ENCODE measurements around the gene PIP5K1B.

DNA sequence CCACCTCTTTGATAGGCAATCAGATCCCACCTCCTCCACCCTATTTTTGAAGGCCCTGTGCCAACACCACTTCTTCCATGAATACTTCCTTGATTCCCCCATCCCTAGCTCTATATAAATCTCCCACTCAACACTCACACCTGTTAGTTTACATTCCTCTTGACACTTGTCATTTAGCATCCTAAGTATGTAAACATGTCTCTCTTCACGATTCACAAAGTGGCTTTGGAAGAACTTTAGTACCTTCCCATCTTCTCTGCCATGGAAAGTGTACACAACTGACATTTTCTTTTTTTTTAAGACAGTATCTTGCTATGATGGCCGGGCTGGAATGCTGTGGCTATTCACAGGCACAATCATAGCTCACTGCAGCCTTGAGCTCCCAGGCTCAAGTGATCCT is 329.0 kb downstream of the PIP5K1B start:
- TF ChIP-seq, protein P1, sequence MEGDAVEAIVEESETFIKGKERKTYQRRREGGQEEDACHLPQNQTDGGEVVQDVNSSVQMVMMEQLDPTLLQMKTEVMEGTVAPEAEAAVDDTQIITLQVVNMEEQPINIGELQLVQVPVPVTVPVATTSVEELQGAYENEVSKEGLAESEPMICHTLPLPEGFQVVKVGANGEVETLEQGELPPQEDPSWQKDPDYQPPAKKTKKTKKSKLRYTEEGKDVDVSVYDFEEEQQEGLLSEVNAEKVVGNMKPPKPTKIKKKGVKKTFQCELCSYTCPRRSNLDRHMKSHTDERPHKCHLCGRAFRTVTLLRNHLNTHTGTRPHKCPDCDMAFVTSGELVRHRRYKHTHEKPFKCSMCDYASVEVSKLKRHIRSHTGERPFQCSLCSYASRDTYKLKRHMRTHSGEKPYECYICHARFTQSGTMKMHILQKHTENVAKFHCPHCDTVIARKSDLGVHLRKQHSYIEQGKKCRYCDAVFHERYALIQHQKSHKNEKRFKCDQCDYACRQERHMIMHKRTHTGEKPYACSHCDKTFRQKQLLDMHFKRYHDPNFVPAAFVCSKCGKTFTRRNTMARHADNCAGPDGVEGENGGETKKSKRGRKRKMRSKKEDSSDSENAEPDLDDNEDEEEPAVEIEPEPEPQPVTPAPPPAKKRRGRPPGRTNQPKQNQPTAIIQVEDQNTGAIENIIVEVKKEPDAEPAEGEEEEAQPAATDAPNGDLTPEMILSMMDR (IDR thresholded peaks at IDR 0.05) = no peak
- TF ChIP-seq POLR2A (IDR thresholded peaks at IDR 0.05) = no peak

Data from uterus (tissue), 2 donors.